ENCODE results near the gene KLRC3.
"Not testable (repeated sequence)": the region's sequence is repeated elsewhere in the genome, so short reads cannot be mapped to it uniquely, and the experiment has no call there.

The KLRC3 gene

GRCh38 chr12:10420334-10420733 lies at the start of gene KLRC3:
TSS of gene KLRC3 (minus strand) at chr12:10420595. CDS start at chr12:10420550, 45 bp downstream.
- H3K9me3 ChIP-seq (replicated peaks; ENCODE audit: insufficient read depth, low read length); H3K4me1 ChIP-seq (ENCODE audit: low read length); H2AFZ ChIP-seq (ENCODE audit: low read length); H3K27me3 ChIP-seq (replicated peaks; ENCODE audit: insufficient read depth, low read length); DNase-seq; H3K27ac ChIP-seq (ENCODE audit: low read length); H3K4me2 ChIP-seq (ENCODE audit: low read depth, low read length); H3K79me2 ChIP-seq (ENCODE audit: low read length); H3K4me3 ChIP-seq (ENCODE audit: low read length); H3K9ac ChIP-seq (ENCODE audit: low read length); H4K20me1 ChIP-seq (ENCODE audit: insufficient read depth, low read length); H3F3A ChIP-seq (ENCODE audit: insufficient read depth, low read length); H3K9me2 ChIP-seq (replicated peaks; ENCODE audit: insufficient read depth, low read length); H3K36me3 ChIP-seq (replicated peaks; ENCODE audit: insufficient read depth, low read length): not testable (repeated sequence)

DNA sequence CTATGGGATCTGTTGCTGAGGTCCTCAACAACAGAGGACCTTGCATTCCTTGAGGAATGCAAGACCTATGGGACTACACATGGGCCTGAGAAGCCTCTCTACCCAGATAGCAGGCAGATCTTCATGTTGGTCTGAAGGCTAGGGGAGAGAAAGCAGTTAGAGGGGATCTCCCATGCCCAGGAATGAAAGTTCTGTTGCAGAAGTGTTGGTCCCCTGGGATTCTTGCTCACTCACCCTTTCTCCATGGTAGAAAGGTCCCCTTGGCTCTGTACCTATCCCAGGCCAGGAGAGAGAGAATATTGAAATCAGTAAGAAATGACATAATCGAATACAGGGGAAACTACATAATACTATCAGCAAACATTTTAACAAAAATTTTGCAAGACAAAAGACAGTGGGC lies 49.3 kb upstream of the KLRC3 start:
- no peak overlapping the region for H2AFZ ChIP-seq (ENCODE audit: low read length)
- TF ChIP-seq EZH2phosphoT487 (IDR thresholded peaks at IDR 0.05; ENCODE audit: low read length) (no peak), CTCF (IDR thresholded peaks at IDR 0.05; ENCODE audit: low read length) (no peak), EZH2 (optimal IDR thresholded peaks at IDR 0.05; ENCODE audit: low read depth, low read length) (no peak)
- no peak overlapping the region for H3K4me3 ChIP-seq (ENCODE audit: low read length)
- no peaks in the 10 kb centered on the region for H3K36me3 ChIP-seq (replicated peaks; ENCODE audit: insufficient read depth, low read length)
- H3K79me2 ChIP-seq (ENCODE audit: low read length) = no peaks in the 10 kb centered on the region
- H3K27ac ChIP-seq (ENCODE audit: low read length) = no peak overlapping the region
- no peaks in the 10 kb centered on the region for H3K4me1 ChIP-seq (ENCODE audit: low read length)
- no peaks in the 10 kb centered on the region; the same call in 1 of the 2 replicates for H3K9me3 ChIP-seq (replicated peaks; ENCODE audit: insufficient read depth, low read length)
- H3K27me3 ChIP-seq (replicated peaks; ENCODE audit: insufficient read depth, low read length) = no peaks in the 10 kb centered on the region
- no peaks in the 10 kb centered on the region for H3F3A ChIP-seq (ENCODE audit: insufficient read depth, low read length)
- H4K20me1 ChIP-seq (ENCODE audit: insufficient read depth, low read length) = no peaks in the 10 kb centered on the region
- no peaks in the 10 kb centered on the region for H3K9me2 ChIP-seq (replicated peaks; ENCODE audit: insufficient read depth, low read length)
- H3K9ac ChIP-seq (ENCODE audit: low read length) = no peak overlapping the region
- H3K4me2 ChIP-seq (ENCODE audit: low read depth, low read length) = no peak overlapping the region
- DNase-seq = no peak

GRCh38 chr12:10466311-10466710 lies 45.9 kb upstream of the KLRC3 start:
- H3K27me3 ChIP-seq (replicated peaks; ENCODE audit: insufficient read depth, low read length) = no peaks in the 10 kb centered on the region
- H3K27ac ChIP-seq (ENCODE audit: low read length) = no peak overlapping the region
- no peaks in the 10 kb centered on the region; the same call in 1 of the 2 replicates for H3K9me3 ChIP-seq (replicated peaks; ENCODE audit: insufficient read depth, low read length)
- H3F3A ChIP-seq (ENCODE audit: insufficient read depth, low read length) = no peaks in the 10 kb centered on the region
- no peak overlapping the region for H3K9ac ChIP-seq (ENCODE audit: low read length)
- TF ChIP-seq EZH2 (optimal IDR thresholded peaks at IDR 0.05; ENCODE audit: low read depth, low read length) (no peak), EZH2phosphoT487 (IDR thresholded peaks at IDR 0.05; ENCODE audit: low read length) (no peak), CTCF (IDR thresholded peaks at IDR 0.05; ENCODE audit: low read length) (no peak)
- no peaks in the 10 kb centered on the region for H3K9me2 ChIP-seq (replicated peaks; ENCODE audit: insufficient read depth, low read length)
- no peaks in the 10 kb centered on the region for H3K36me3 ChIP-seq (replicated peaks; ENCODE audit: insufficient read depth, low read length)
- H4K20me1 ChIP-seq (ENCODE audit: insufficient read depth, low read length) = no peaks in the 10 kb centered on the region
- no peaks in the 10 kb centered on the region for H3K79me2 ChIP-seq (ENCODE audit: low read length)
- DNase-seq = no peak
- H3K4me3 ChIP-seq (ENCODE audit: low read length) = no peak overlapping the region
- H2AFZ ChIP-seq (ENCODE audit: low read length) = no peak overlapping the region
- no peaks in the 10 kb centered on the region for H3K4me1 ChIP-seq (ENCODE audit: low read length)
- no peak overlapping the region for H3K4me2 ChIP-seq (ENCODE audit: low read depth, low read length)

DNA sequence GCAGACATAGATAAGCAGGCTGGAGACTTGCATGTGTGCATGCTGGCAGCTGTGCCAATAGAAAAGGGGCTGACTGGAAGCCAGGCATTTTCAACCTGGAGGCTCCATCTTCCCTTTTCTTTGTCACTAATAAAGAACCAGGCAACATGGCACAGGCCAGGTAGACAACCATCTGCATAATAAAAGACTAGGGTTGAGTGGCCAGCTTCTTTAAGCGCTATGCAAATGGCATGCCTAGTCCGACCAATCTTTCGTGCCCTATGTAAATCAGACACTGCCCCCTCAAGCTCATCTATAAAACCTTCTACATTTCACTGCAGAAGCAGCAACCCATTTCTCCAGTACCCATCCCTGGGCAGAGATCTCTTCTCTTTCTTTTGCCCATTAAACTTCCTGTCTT lies 37.4 kb upstream of the KLRC3 start:
- no peak for DNase-seq
- Histone ChIP-seq H3K4me1 (ENCODE audit: low read length) (peaks cover 16% of the 10 kb centered on the region), H3K27me3 (replicated peaks; ENCODE audit: insufficient read depth, low read length) (no peaks in the 10 kb centered on the region), H3F3A (ENCODE audit: insufficient read depth, low read length) (no peaks in the 10 kb centered on the region), H3K4me3 (ENCODE audit: low read length) (no peak overlapping the region), H3K9me3 (replicated peaks; ENCODE audit: insufficient read depth, low read length) (no peaks in the 10 kb centered on the region), H3K9me2 (replicated peaks; ENCODE audit: insufficient read depth, low read length) (no peaks in the 10 kb centered on the region), H3K9ac (ENCODE audit: low read length) (no peak overlapping the region), H3K4me2 (ENCODE audit: low read depth, low read length) (no peak overlapping the region), H3K27ac (ENCODE audit: low read length) (no peak overlapping the region), H2AFZ (ENCODE audit: low read length) (no peak overlapping the region), H4K20me1 (ENCODE audit: insufficient read depth, low read length) (no peaks in the 10 kb centered on the region), H3K79me2 (ENCODE audit: low read length) (no peaks in the 10 kb centered on the region), H3K36me3 (replicated peaks; ENCODE audit: insufficient read depth, low read length) (no peaks in the 10 kb centered on the region)
- TF ChIP-seq EZH2phosphoT487 (IDR thresholded peaks at IDR 0.05; ENCODE audit: low read length) = no peak
- TF ChIP-seq CTCF (IDR thresholded peaks at IDR 0.05; ENCODE audit: low read length) = no peak
- no peak for TF ChIP-seq EZH2 (optimal IDR thresholded peaks at IDR 0.05; ENCODE audit: low read depth, low read length)
